ENCODE measurements around the gene SEMA4A.

GRCh38 chr1:156106624-156107488 is 46.5 kb upstream of the SEMA4A start:
- TF ChIP-seq, protein P1, sequence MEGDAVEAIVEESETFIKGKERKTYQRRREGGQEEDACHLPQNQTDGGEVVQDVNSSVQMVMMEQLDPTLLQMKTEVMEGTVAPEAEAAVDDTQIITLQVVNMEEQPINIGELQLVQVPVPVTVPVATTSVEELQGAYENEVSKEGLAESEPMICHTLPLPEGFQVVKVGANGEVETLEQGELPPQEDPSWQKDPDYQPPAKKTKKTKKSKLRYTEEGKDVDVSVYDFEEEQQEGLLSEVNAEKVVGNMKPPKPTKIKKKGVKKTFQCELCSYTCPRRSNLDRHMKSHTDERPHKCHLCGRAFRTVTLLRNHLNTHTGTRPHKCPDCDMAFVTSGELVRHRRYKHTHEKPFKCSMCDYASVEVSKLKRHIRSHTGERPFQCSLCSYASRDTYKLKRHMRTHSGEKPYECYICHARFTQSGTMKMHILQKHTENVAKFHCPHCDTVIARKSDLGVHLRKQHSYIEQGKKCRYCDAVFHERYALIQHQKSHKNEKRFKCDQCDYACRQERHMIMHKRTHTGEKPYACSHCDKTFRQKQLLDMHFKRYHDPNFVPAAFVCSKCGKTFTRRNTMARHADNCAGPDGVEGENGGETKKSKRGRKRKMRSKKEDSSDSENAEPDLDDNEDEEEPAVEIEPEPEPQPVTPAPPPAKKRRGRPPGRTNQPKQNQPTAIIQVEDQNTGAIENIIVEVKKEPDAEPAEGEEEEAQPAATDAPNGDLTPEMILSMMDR (conservative IDR thresholded peaks at IDR 0.05; ENCODE audit: low read length), result no peak
- TF ChIP-seq EZH2phosphoT487 (IDR thresholded peaks at IDR 0.05; ENCODE audit: borderline replicate concordance, low read depth, low read length), result no peak
